AG04449 (cell line): ENCODE data around the gene TPST1.

Experiments
- CTCF ChIA-PET: fragments of 350-600 bp; formaldehyde crosslinking; extraction: SDS; loops from one replicate; lab custom pipeline; 2021; ENCODE audit warnings: antibody characterized with exemption; lab: Yijun Ruan, JAX
- POLR2A ChIA-PET: fragments of 400-600, 350-600 bp; formaldehyde crosslinking; extraction: SDS; loops from one replicate; lab custom pipeline; 2020; ENCODE audit warnings: antibody characterized with exemption, inconsistent platforms; lab: Yijun Ruan, JAX
- DNase-seq: peaks from one replicate; pipeline ENCODE4 v3.0.0-alpha.2; 2010; ENCODE audit warnings: low read depth, low spot score
- H3K4me3 ChIP-seq: 2 replicates; pipeline ENCODE4 v1.5.1; 2011; ENCODE audit warnings: low read depth, mild to moderate bottlenecking, control low read depth, low read length
- CTCF ChIP-seq: IDR thresholded peaks from one replicate; pipeline ENCODE4 v1.5.1; 2011; ENCODE audit warnings: mild to moderate bottlenecking, moderate library complexity, low read length, control low read depth, inconsistent platforms; ENCODE audit not compliant: insufficient read depth; ENCODE audit errors: missing control alignments

Gene TPST1

GRCh38 chr7:66307591-66308215 lies 102.6 kb downstream of the TPST1 start:
- TF ChIP-seq CTCF = no peak
- CTCF ChIA-PET = no interaction called here
- DNase-seq = no peak
- POLR2A ChIA-PET = no interaction called here
- H3K4me3 ChIP-seq = no peak overlapping the region

- TF ChIP-seq CTCF = no peak
- CTCF ChIA-PET = no interaction called here
- POLR2A ChIA-PET = no interaction called here
- no peak for DNase-seq
- H3K4me3 ChIP-seq = no peak overlapping the region
Observed at GRCh38 chr7:66308411-66308810, 103.3 kb downstream of the TPST1 start.

- no peak overlapping the region for H3K4me3 ChIP-seq
- DNase-seq = no peak
- POLR2A ChIA-PET = no interaction called here
- no peak for TF ChIP-seq CTCF
- CTCF ChIA-PET = no interaction called here
Observed at GRCh38 chr7:66310620-66311019, 105.5 kb downstream of the TPST1 start.

GRCh38 chr7:66313886-66314568 lies 108.9 kb downstream of the TPST1 start:
- TF ChIP-seq CTCF = no peak
- DNase-seq = no peak
- CTCF ChIA-PET = no interaction called here
- POLR2A ChIA-PET = no interaction called here
- no peak overlapping the region for H3K4me3 ChIP-seq

- H3K4me3 ChIP-seq = no peak overlapping the region
- no peak for DNase-seq
- CTCF ChIA-PET = no interaction called here
- POLR2A ChIA-PET = no interaction called here
- no peak for TF ChIP-seq CTCF
Observed at GRCh38 chr7:66315192-66315591, 110.1 kb downstream of the TPST1 start.

GRCh38 chr7:66319407-66319979 lies 114.4 kb downstream of the TPST1 start:
- no peak for DNase-seq
- CTCF ChIA-PET = interaction anchor here (1.3 kb wide), 1 partner anchor 12 kb away, joined by 3 read pairs; no protein-coding TSS in a partner anchor
- POLR2A ChIA-PET = no interaction called here

More at GRCh38 chr7:66319407-66319979, 114.4 kb downstream of the TPST1 start:
- H3K4me3 ChIP-seq = no peak overlapping the region
- no peak for TF ChIP-seq CTCF
